CD14-positive monocyte (primary cell): Measurements from ENCODE around the gene CHST6. TPM values are rescaled to one million over a fixed set of nuclear protein-coding genes. Genes with fewer than 3 reads are reported as not detected.
A peak's percentile ranks its signal among the peaks of the same experiment; 100 is the strongest.
"Not testable (repeated sequence)": the region's sequence is repeated elsewhere in the genome, so short reads cannot be mapped to it uniquely, and the experiment has no call there.

ENCODE experiments used
- DNase-seq, 3 donors: peaks; one replicate each; pipeline ENCODE4 v3.0.0-alpha.2; 2011 to 2022
- H2AFZ ChIP-seq: 2 replicates; pipeline ENCODE4 v1.6.0; 2012; ENCODE audit warnings: mild to moderate bottlenecking, low read depth, low read length, inconsistent platforms; ENCODE audit not compliant: insufficient read depth, poor library complexity, severe bottlenecking
- H3K27ac ChIP-seq, 2 donors: 1 replicate in 1 of 2; 2 replicates in 1 of 2; pipeline ENCODE4 v1.5.1; 2012 to 2013; ENCODE audit warnings: low read length in 2 of 2, control low read depth in 1 of 2, inconsistent platforms in 1 of 2, low read depth in 1 of 2, mild to moderate bottlenecking in 1 of 2
- H3K27me3 ChIP-seq, 2 donors: one replicate each; pipeline versions ENCODE4 v1.6.0 to v1.6.1; 2011 to 2013; ENCODE audit warnings: low read length in 2 of 2; ENCODE audit not compliant: control insufficient read depth in 2 of 2, insufficient read depth in 2 of 2
- H3K36me3 ChIP-seq, 2 donors: replicated peaks in 1 of 2; 1 replicate in 1 of 2; 2 replicates in 1 of 2; pipeline versions ENCODE4 v1.5.1 to v1.6.1; 2012 to 2013; ENCODE audit warnings: low read length in 2 of 2, control low read depth in 1 of 2, inconsistent platforms in 1 of 2, mild to moderate bottlenecking in 1 of 2; ENCODE audit not compliant: insufficient read depth in 2 of 2, control insufficient read depth in 1 of 2
- H3K4me1 ChIP-seq, 2 donors: 1 replicate in 1 of 2; 2 replicates in 1 of 2; pipeline versions ENCODE4 v1.5.1 to v1.6.1; 2012 to 2013; ENCODE audit warnings: low read length in 2 of 2, control low read depth in 1 of 2, inconsistent platforms in 1 of 2, mild to moderate bottlenecking in 1 of 2, moderate library complexity in 1 of 2; ENCODE audit not compliant: insufficient read depth in 2 of 2, control insufficient read depth in 1 of 2
- H3K4me2 ChIP-seq: replicated peaks from 2 replicates; pipeline ENCODE3; 2012; ENCODE audit warnings: low read length, moderate library complexity, mild to moderate bottlenecking; ENCODE audit not compliant: poor library complexity, severe bottlenecking; ENCODE audit errors: extremely low read depth
- H3K4me3 ChIP-seq, 3 experiments: fragments of 200-600 bp in 1 of 3; sonication (generic) in 1 of 3; replicated peaks in 1 of 3; 1 replicate in 2 of 3; 2 replicates in 1 of 3; pipeline ENCODE4 v1.5.1; 2011 to 2013; ENCODE audit warnings: low read length in 3 of 3, mild to moderate bottlenecking in 3 of 3, control low read depth in 2 of 3, low read depth in 2 of 3, inconsistent platforms in 1 of 3, moderate library complexity in 1 of 3
- H3K79me2 ChIP-seq: 2 replicates; pipeline ENCODE4 v1.6.0; 2012; ENCODE audit warnings: mild to moderate bottlenecking, control low read depth, inconsistent platforms, low read length, moderate library complexity; ENCODE audit not compliant: insufficient read depth
- H3K9ac ChIP-seq: 2 replicates; pipeline ENCODE4 v1.6.0; 2017; ENCODE audit warnings: low read length, mild to moderate bottlenecking; ENCODE audit not compliant: insufficient read depth, poor library complexity, severe bottlenecking
- H3K9me3 ChIP-seq, 2 donors: replicated peaks in 1 of 2; 1 replicate in 1 of 2; 2 replicates in 1 of 2; pipeline versions ENCODE4 v1.5.1 to v1.6.1; 2012 to 2013; ENCODE audit warnings: low read length in 2 of 2, control low read depth in 1 of 2; ENCODE audit not compliant: control insufficient read depth in 1 of 2, insufficient read depth in 1 of 2
- H4K20me1 ChIP-seq: 2 replicates; pipeline ENCODE4 v1.6.0; 2012; ENCODE audit warnings: mild to moderate bottlenecking, low read length, control low read depth, moderate library complexity; ENCODE audit not compliant: insufficient read depth
- H3K27ac Mint-ChIP-seq, 7 donors: one replicate each; pipeline ENCODE4 v1.8.0; 2020; ENCODE audit warnings: mild to moderate bottlenecking in 7 of 7, mixed read lengths in 7 of 7, moderate library complexity in 6 of 7, inconsistent platforms in 2 of 7
- H3K27me3 Mint-ChIP-seq, 3 donors: one replicate each; pipeline ENCODE4 v1.8.0; 2021 to 2022; ENCODE audit warnings: low read depth in 3 of 3, mild to moderate bottlenecking in 3 of 3, mixed read lengths in 3 of 3, moderate library complexity in 3 of 3, inconsistent platforms in 1 of 3
- H3K36me3 Mint-ChIP-seq, 2 donors: one replicate each; pipeline ENCODE4 v1.8.0; 2020; ENCODE audit warnings: mixed read lengths in 2 of 2, inconsistent platforms in 1 of 2, mild to moderate bottlenecking in 1 of 2
- H3K4me1 Mint-ChIP-seq: one replicate; pipeline ENCODE4 v1.8.0; 2020; ENCODE audit warnings: mild to moderate bottlenecking, mixed read lengths
- H3K4me3 Mint-ChIP-seq, 2 donors: one replicate each; pipeline ENCODE4 v1.8.0; 2020; ENCODE audit warnings: mild to moderate bottlenecking in 2 of 2, mixed read lengths in 2 of 2, moderate library complexity in 1 of 2
- H3K9me3 Mint-ChIP-seq, 7 donors: one replicate each; pipeline ENCODE4 v1.8.0; 2020 to 2022; ENCODE audit warnings: mixed read lengths in 7 of 7, mild to moderate bottlenecking in 6 of 7, moderate library complexity in 6 of 7, inconsistent platforms in 2 of 7
- WGBS: methylation state at CpG from one replicate; pipeline ENCODE4 v1.1.5; 2013; ENCODE audit warnings: missing lambda C conversion rate; ENCODE audit not compliant: insufficient coverage; 5-methylcytosine and 5-hydroxymethylcytosine counted together
- intact Hi-C, 2 donors: fragments of 100-400 bp; cut with micrococcal nuclease; formaldehyde crosslinking; loops; one replicate each; pipeline versions ENCODE4 v1.15.0 to v1.15.1; 2023
- polyA plus RNA-seq, 3 donors: library from polyadenylated mRNA; depleted of rRNA in 1 of 3; unstranded in 2 of 3; stranded (reverse) in 1 of 3; fragments of 300-500 nt in 2 of 3; fragments of >200 nt in 1 of 3; fragmentation: Illumina TruSeq in 2 of 3; gene quantifications; 1 replicate in 2 of 3; 2 replicates in 1 of 3; pipeline ENCODE4 v1.2.3, GENCODE V29; 2012 to 2021
- TF ChIP-seq, protein P1 (sequence below): fragments of 200-600 bp; IDR thresholded peaks from one replicate; pipeline ENCODE4 v1.8.0; 2022; ENCODE audit warnings: antibody characterized with exemption, mild to moderate bottlenecking

The CHST6 gene
- polyA plus RNA-seq, 3 donors = 0.03 TPM; not detected in 2

DNA sequence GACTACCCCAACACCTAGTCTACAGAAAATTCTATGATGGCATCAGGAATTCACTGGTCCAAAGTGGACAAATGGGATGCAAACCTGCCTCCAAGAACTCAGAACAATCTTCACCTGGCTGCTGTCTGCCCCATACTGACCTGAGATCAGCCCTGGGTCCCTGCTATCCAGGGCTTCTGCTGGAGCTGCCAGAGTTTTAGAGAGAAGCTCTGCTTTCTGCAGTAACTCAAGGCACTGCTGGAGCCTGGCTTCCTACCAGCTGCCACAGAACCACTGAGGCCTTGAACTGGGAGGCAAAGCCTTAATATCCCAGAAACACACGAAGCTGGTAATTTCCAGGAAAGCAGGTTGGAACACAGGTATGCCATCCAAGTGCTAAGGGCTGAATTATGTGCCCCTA lies 38.3 kb downstream of the CHST6 start:
- H3K27ac ChIP-seq = no peak overlapping the region
- peaks cover 2 to 11% of the 10 kb centered on the region in 2 donors for H3K36me3 ChIP-seq
- Mint-ChIP-seq H3K27ac (peak overlapping the region in 3 of 7 donors; percentile 4 to 41 (median 22)), H3K4me1 (peaks cover 6% of the 10 kb centered on the region), H3K9me3 (no peaks in the 10 kb centered on the region), H3K27me3 (no peaks in the 10 kb centered on the region), H3K36me3 (peaks cover 12 to 21% of the 10 kb centered on the region in 2 donors), H3K4me3 (no peak overlapping the region)
- peaks cover 99% of the 10 kb centered on the region for H4K20me1 ChIP-seq
- H3K4me2 ChIP-seq = no peak overlapping the region
- H3K27me3 ChIP-seq = no peaks in the 10 kb centered on the region
- H3K9ac ChIP-seq = no peak overlapping the region
- H3K79me2 ChIP-seq = peaks cover 99% of the 10 kb centered on the region
- intact Hi-C loops = no loop called here
- peaks cover 0 to 2% of the 10 kb centered on the region in 2 donors for H3K4me1 ChIP-seq
- DNase-seq = no peak
- WGBS = no CpG with 5 or more reads among the region's 1 CpG
- H3K4me3 ChIP-seq = no peak overlapping the region
- H2AFZ ChIP-seq = no peak overlapping the region
- no peaks in the 10 kb centered on the region for H3K9me3 ChIP-seq
- TF ChIP-seq, protein P1, sequence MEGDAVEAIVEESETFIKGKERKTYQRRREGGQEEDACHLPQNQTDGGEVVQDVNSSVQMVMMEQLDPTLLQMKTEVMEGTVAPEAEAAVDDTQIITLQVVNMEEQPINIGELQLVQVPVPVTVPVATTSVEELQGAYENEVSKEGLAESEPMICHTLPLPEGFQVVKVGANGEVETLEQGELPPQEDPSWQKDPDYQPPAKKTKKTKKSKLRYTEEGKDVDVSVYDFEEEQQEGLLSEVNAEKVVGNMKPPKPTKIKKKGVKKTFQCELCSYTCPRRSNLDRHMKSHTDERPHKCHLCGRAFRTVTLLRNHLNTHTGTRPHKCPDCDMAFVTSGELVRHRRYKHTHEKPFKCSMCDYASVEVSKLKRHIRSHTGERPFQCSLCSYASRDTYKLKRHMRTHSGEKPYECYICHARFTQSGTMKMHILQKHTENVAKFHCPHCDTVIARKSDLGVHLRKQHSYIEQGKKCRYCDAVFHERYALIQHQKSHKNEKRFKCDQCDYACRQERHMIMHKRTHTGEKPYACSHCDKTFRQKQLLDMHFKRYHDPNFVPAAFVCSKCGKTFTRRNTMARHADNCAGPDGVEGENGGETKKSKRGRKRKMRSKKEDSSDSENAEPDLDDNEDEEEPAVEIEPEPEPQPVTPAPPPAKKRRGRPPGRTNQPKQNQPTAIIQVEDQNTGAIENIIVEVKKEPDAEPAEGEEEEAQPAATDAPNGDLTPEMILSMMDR = no peak

DNA sequence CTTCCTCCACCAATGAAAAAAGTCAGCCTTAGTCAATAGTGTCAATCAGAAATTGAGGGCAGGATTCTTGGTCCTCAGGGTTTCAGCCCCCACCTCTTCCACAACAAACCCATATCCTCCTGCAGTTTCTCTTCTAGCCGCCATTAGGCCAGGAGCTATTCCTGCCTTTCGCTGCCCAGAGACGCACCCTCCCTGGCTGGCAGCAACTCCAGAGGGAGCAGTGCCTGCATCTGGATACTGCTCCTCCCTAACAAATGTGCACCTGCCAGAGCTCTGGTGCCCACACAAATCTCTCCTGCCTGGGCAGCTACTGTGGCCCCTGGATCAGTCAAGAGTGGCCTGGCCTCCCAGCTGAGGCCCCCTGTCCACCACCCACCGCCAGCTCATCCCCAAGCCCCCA lies 38.8 kb downstream of the CHST6 start:
- H3K9ac ChIP-seq, H3K4me2 ChIP-seq, H3K4me3 Mint-ChIP-seq, H3K4me3 ChIP-seq, H3K4me1 ChIP-seq, H3K27me3 Mint-ChIP-seq, intact Hi-C loops, H3K9me3 Mint-ChIP-seq, H2AFZ ChIP-seq, DNase-seq, H3K27ac ChIP-seq, H3K27me3 ChIP-seq, H3K4me1 Mint-ChIP-seq, H3K9me3 ChIP-seq: not testable (repeated sequence)
- peak overlapping the region in 4 of 7 donors; percentile 22 to 70 (median 46) for H3K27ac Mint-ChIP-seq
- peaks cover 14 to 23% of the 10 kb centered on the region in 2 donors for H3K36me3 Mint-ChIP-seq
- peaks cover 97% of the 10 kb centered on the region for H3K79me2 ChIP-seq
- peaks cover 96% of the 10 kb centered on the region for H4K20me1 ChIP-seq
- H3K36me3 ChIP-seq = peaks cover 3 to 12% of the 10 kb centered on the region in 2 donors
- 100% methylated on average over 3 of the region's 4 CpGs for WGBS
